Vagina (tissue), 2 donors: ENCODE data around the gene CR1. TPM values are rescaled to one million over a fixed set of nuclear protein-coding genes. Genes with fewer than 3 reads are reported as not detected.

Source experiments
- DNase-seq, 2 donors: peaks; one replicate each; pipeline ENCODE4 v3.0.0-alpha.2; 2017; ENCODE audit errors: extremely low spot score in 2 of 2
- H3K27ac ChIP-seq: fragments of 200-600 bp; sonication (generic); one replicate; pipeline ENCODE4 v1.5.1; 2019
- H3K27me3 ChIP-seq: fragments of 200-600 bp; sonication (generic); one replicate; pipeline ENCODE4 v1.5.1; 2019
- H3K36me3 ChIP-seq, 2 donors: fragments of 200-600 bp; sonication (generic); one replicate each; pipeline ENCODE4 v1.5.1; 2017 to 2019
- H3K4me1 ChIP-seq: fragments of 200-600 bp; sonication (generic); one replicate; pipeline ENCODE4 v1.5.1; 2019
- H3K4me3 ChIP-seq, 2 donors: fragments of 200-600 bp; sonication (generic); 1 replicate in 1 of 2; 2 replicates in 1 of 2; pipeline ENCODE4 v1.5.1; 2016 to 2019
- H3K9me3 ChIP-seq: fragments of 200-600 bp; sonication (generic); one replicate; pipeline ENCODE4 v1.5.1; 2019
- CTCF ChIP-seq, 3 experiments: fragments of 450-650 bp in 2 of 3; fragments of 200-600 bp in 1 of 3; sonication (generic) in 1 of 3; IDR thresholded peaks; one replicate each; pipeline ENCODE4 v1.5.1; 2017 to 2019; ENCODE audit warnings: antibody characterized with exemption in 3 of 3, mild to moderate bottlenecking in 2 of 3, moderate library complexity in 2 of 3
- POLR2A ChIP-seq, 2 donors: fragments of 450-650 bp; IDR thresholded peaks; one replicate each; pipeline ENCODE4 v1.6.1; 2017; ENCODE audit warnings: antibody characterized with exemption in 2 of 2, mild to moderate bottlenecking in 2 of 2, moderate library complexity in 2 of 2
- POLR2AphosphoS5 ChIP-seq, 2 donors: sonication (generic); formaldehyde crosslinking; IDR thresholded peaks; one replicate each; pipeline ENCODE4 v1.9.0; 2017; ENCODE audit warnings: antibody characterized with exemption in 2 of 2, mild to moderate bottlenecking in 2 of 2, low read depth in 1 of 2; ENCODE audit not compliant: insufficient read depth in 1 of 2
- intact Hi-C: fragments of 100-400 bp; cut with DNase I; formaldehyde crosslinking; loops from one replicate; pipeline ENCODE4 v1.15.1; 2023
- total RNA-seq: library from RNA; depleted of rRNA; stranded (reverse); fragments of >200 nt; gene quantifications from one replicate; pipeline ENCODE4 v1.2.3, GENCODE V29; 2016

Gene CR1
- total RNA-seq, 1 donor from 2014 or later, result 2.5 TPM

GRCh38 chr1:207646171-207646570 is 150.2 kb downstream of the CR1 start:
- H3K27ac ChIP-seq, result no peak overlapping the region
- H3K9me3 ChIP-seq, result no peaks in the 10 kb centered on the region

GRCh38 chr1:207646944-207647579 is 151.1 kb downstream of the CR1 start:
- Histone ChIP-seq H3K4me3 (no peak overlapping the region), H3K9me3 (no peaks in the 10 kb centered on the region), H3K27me3 (no peaks in the 10 kb centered on the region), H3K36me3 (no peaks in the 10 kb centered on the region), H3K27ac (no peak overlapping the region), H3K4me1 (peaks cover 13% of the 10 kb centered on the region)
- intact Hi-C loops, result no loop called here
- no peak for DNase-seq
- no peak for TF ChIP-seq POLR2AphosphoS5 (IDR thresholded peaks at IDR 0.05; ENCODE audit: insufficient read depth in 1 of 2, low read depth in 1 of 2)
- TF ChIP-seq POLR2A (IDR thresholded peaks at IDR 0.05), result no peak
- no peak for TF ChIP-seq CTCF (IDR thresholded peaks at IDR 0.05)

More at GRCh38 chr1:207646171-207646570, 150.2 kb downstream of the CR1 start:
- intact Hi-C loops, result no loop called here
- peaks cover 13% of the 10 kb centered on the region for H3K4me1 ChIP-seq
- no peak overlapping the region for H3K4me3 ChIP-seq
- no peak for DNase-seq
- TF ChIP-seq POLR2AphosphoS5 (IDR thresholded peaks at IDR 0.05; ENCODE audit: insufficient read depth in 1 of 2, low read depth in 1 of 2) (no peak), POLR2A (IDR thresholded peaks at IDR 0.05) (no peak), CTCF (IDR thresholded peaks at IDR 0.05) (no peak)
- no peaks in the 10 kb centered on the region for H3K36me3 ChIP-seq
- no peaks in the 10 kb centered on the region for H3K27me3 ChIP-seq

- no peak overlapping the region for H3K4me3 ChIP-seq
- H3K27me3 ChIP-seq, result no peaks in the 10 kb centered on the region
- H3K9me3 ChIP-seq, result no peaks in the 10 kb centered on the region
- no peak overlapping the region for H3K27ac ChIP-seq
- intact Hi-C loops, result no loop called here
- no peaks in the 10 kb centered on the region for H3K36me3 ChIP-seq
- peaks cover 13% of the 10 kb centered on the region for H3K4me1 ChIP-seq
- TF ChIP-seq CTCF (IDR thresholded peaks at IDR 0.05) (no peak), POLR2A (IDR thresholded peaks at IDR 0.05) (no peak), POLR2AphosphoS5 (IDR thresholded peaks at IDR 0.05; ENCODE audit: insufficient read depth in 1 of 2, low read depth in 1 of 2) (no peak)
- no peak for DNase-seq
Measured at GRCh38 chr1:207647671-207648333, 151.8 kb downstream of the CR1 start.

GRCh38 chr1:207648334-207649209 is 152.6 kb downstream of the CR1 start:
- Histone ChIP-seq H3K4me1 (peaks cover 13% of the 10 kb centered on the region), H3K27me3 (no peaks in the 10 kb centered on the region), H3K4me3 (no peak overlapping the region), H3K9me3 (no peaks in the 10 kb centered on the region), H3K36me3 (no peaks in the 10 kb centered on the region), H3K27ac (no peak overlapping the region)
- intact Hi-C loops, result no loop called here
- no peak for DNase-seq
- TF ChIP-seq POLR2A (IDR thresholded peaks at IDR 0.05) (no peak), POLR2AphosphoS5 (IDR thresholded peaks at IDR 0.05; ENCODE audit: insufficient read depth in 1 of 2, low read depth in 1 of 2) (no peak), CTCF (IDR thresholded peaks at IDR 0.05) (no peak)
